Muscle of leg (tissue), 11 donors: ENCODE measurements around the gene POTEM. TPM values are rescaled to one million over a fixed set of nuclear protein-coding genes. Genes with fewer than 3 reads are reported as not detected.
"Not testable (repeated sequence)": the region's sequence is repeated elsewhere in the genome, so short reads cannot be mapped to it uniquely, and the experiment has no call there.

ENCODE experiments used
- DNase-seq: peaks from one replicate; pipeline ENCODE4 v3.0.0; 2013
- H3K27ac ChIP-seq: one replicate; pipeline ENCODE4 v1.5.1; 2013; ENCODE audit warnings: mild to moderate bottlenecking, low read length, control low read depth
- H3K27me3 ChIP-seq: one replicate; pipeline ENCODE4 v1.6.1; 2013; ENCODE audit warnings: low read length; ENCODE audit not compliant: control insufficient read depth, insufficient read depth
- H3K36me3 ChIP-seq: one replicate; pipeline ENCODE4 v1.6.1; 2013; ENCODE audit warnings: low read length; ENCODE audit not compliant: control insufficient read depth, insufficient read depth
- H3K4me1 ChIP-seq: one replicate; pipeline ENCODE4 v1.6.1; 2013; ENCODE audit warnings: low read length; ENCODE audit not compliant: control insufficient read depth, insufficient read depth
- H3K4me3 ChIP-seq: one replicate; pipeline ENCODE4 v1.5.1; 2013; ENCODE audit warnings: low read length, control low read depth
- H3K9me3 ChIP-seq: replicated peaks from 2 replicates; pipeline ENCODE4 v1.6.1; 2013; ENCODE audit warnings: low read depth, low read length; ENCODE audit not compliant: control insufficient read depth
- WGBS: methylation state at CpG from one replicate; pipeline ENCODE4 v1.1.5; 2013; ENCODE audit warnings: missing lambda C conversion rate; ENCODE audit not compliant: insufficient coverage; 5-methylcytosine and 5-hydroxymethylcytosine counted together
- polyA plus RNA-seq, 8 donors: library from polyadenylated mRNA; unstranded; fragments of 120-200 nt; gene quantifications; one replicate each; pipeline versions ENCODE4 v1.2.1 to v1.2.3, GENCODE V29; 2013; ENCODE audit warnings: inconsistent platforms in 1 of 8, low replicate concordance in 1 of 8; ENCODE audit not compliant: insufficient read length in 8 of 8, insufficient read depth in 1 of 8
- total RNA-seq: library from RNA; stranded (reverse); fragments of 120-200 nt; gene quantifications from one replicate; pipeline ENCODE4 v1.2.4, GENCODE V29; 2013

Gene POTEM
- total and polyA plus RNA-seq, 9 donors: not detected

DNA sequence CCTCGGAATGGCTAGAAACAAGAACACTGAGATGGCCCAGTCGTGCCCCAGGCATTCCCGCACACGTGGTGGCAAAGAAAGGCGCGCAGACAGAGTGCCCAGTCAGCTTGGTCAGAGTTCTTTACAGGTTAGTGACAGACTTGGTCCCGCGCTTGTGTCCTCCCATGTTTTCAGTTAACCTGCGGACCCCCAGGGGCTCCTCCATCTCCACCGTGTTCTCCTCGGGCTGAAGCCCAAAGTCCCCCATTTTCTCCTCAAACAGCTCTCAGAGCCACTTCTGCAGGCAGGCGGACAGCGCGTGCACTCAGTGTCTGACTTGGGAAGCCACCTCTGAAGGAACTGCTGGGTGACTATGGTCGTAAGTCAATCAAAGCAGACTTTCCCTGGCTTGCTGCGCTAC is 60.7 kb downstream of the POTEM start:
- H3K9me3 ChIP-seq, H3K4me3 ChIP-seq: not testable (repeated sequence)
- no CpG with 5 or more reads among the region's 16 CpGs for WGBS

DNA sequence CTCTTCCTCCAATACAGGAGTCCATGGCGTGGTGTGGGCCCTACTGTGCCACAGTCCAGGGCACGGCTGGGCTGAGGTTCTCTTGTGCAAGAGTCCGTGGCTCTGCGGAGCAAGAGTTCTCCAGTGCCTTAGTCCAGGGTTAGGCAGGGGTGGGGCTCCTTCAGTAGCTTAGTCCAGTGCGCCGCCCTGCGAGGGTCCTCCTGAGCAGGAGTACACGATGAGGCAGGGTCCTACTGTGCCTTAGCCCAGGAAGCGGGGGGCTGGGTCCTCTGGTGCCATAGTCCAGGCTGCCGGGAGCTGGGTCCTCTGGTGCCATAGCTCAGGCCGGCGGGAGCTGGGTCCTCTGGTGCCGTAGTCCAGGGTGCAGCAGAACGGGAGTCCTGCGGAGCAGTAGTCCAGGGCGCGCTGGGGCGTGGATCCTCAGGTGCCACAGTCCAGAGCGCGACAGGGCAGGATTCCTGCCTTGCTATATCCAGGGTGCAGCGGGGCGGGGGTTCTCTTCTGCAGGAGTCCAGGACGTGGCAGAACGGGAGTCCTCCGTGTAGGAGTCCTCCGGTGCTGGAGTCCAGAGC is 69.7 kb downstream of the POTEM start:
- H3K36me3 ChIP-seq, H3K9me3 ChIP-seq, H3K27me3 ChIP-seq, H3K4me1 ChIP-seq, H3K4me3 ChIP-seq, DNase-seq, H3K27ac ChIP-seq: not testable (repeated sequence)
- no CpG with 5 or more reads among the region's 26 CpGs for WGBS

More for the DNA sequence above, 60.7 kb downstream of the POTEM start:
- not testable (repeated sequence) for H3K27ac ChIP-seq, H3K4me1 ChIP-seq, DNase-seq, H3K36me3 ChIP-seq, H3K27me3 ChIP-seq

- WGBS: no CpG with 5 or more reads among the region's 28 CpGs
- not testable (repeated sequence) for H3K27me3 ChIP-seq, H3K4me3 ChIP-seq, H3K36me3 ChIP-seq, DNase-seq, H3K4me1 ChIP-seq, H3K9me3 ChIP-seq, H3K27ac ChIP-seq
These were observed 70.9 kb downstream of the POTEM start for GRCh38 chr14:19038060-19038664.

DNA sequence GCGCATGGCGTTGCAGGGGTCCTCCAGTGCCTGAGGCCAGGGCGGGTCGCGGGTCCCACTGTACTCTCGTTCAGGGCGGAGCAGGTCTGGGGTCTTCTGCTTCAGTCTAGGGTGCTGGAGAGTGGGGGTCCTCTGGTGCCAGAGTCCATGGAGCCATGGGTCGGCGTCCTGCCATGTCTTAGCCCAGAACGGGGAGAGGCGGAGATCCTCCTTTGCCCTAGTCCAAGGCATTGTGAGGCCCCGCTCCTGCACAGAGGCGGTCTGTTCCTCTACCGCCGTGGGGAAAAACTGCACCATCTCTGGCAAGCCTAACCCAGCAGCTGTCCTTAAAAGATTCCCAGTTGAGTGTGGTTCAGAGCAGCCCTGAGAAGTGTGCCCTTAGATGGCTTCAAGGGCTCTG is 71.6 kb downstream of the POTEM start:
- not testable (repeated sequence) for H3K27ac ChIP-seq, DNase-seq, H3K4me1 ChIP-seq, H3K27me3 ChIP-seq, H3K9me3 ChIP-seq, H3K36me3 ChIP-seq, H3K4me3 ChIP-seq
- no CpG with 5 or more reads among the region's 15 CpGs for WGBS

GRCh38 chr14:19043384-19043783 is 76.2 kb downstream of the POTEM start:
- not testable (repeated sequence) for DNase-seq, H3K9me3 ChIP-seq, H3K4me3 ChIP-seq, H3K4me1 ChIP-seq, H3K27me3 ChIP-seq, H3K36me3 ChIP-seq, H3K27ac ChIP-seq
- no CpG with 5 or more reads among the region's 2 CpGs for WGBS
